ENCODE results near the gene NPAP1. TPM values are rescaled to one million over a fixed set of nuclear protein-coding genes. Genes with fewer than 3 reads are reported as not detected.

NPAP1 gene
- polyA plus RNA-seq, 1 experiment = not detected

DNA sequence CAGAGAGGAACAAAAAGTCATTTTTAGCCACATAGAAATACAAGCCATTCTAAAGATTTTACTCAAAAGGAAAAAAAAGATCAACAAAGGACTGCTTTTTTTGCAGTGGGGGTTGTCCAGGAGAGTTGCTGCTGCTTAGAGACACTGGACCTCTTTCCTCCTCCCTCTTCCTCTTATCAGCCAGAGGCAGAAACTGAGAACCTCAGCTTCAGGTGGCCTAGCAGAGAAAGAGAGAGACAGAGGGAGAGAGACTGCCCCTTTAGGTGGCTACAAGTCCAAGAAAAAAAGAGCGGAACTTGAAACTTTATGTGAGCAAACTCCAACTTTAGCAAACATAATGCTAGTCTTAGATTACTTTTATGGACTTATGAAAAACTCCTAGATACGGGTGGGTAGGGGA, 54.2 kb downstream of the NPAP1 start:
- DNase-seq (ENCODE audit: low read depth, low spot score) = no peak
- Histone ChIP-seq H3K4me3 (ENCODE audit: low read depth, low read length) (no peak overlapping the region), H3K27ac (ENCODE audit: low read depth, low read length) (no peak overlapping the region), H3K9me3 (ENCODE audit: control insufficient read depth, insufficient read depth, low read length) (peaks cover 25% of the 10 kb centered on the region; the same call in 1 of the 2 replicates), H3K27me3 (ENCODE audit: control insufficient read depth, insufficient read depth, low read length) (no peaks in the 10 kb centered on the region)
- ChIA-PET CTCF (no interaction called here), POLR2A (no interaction called here)
- TF ChIP-seq, protein P1, sequence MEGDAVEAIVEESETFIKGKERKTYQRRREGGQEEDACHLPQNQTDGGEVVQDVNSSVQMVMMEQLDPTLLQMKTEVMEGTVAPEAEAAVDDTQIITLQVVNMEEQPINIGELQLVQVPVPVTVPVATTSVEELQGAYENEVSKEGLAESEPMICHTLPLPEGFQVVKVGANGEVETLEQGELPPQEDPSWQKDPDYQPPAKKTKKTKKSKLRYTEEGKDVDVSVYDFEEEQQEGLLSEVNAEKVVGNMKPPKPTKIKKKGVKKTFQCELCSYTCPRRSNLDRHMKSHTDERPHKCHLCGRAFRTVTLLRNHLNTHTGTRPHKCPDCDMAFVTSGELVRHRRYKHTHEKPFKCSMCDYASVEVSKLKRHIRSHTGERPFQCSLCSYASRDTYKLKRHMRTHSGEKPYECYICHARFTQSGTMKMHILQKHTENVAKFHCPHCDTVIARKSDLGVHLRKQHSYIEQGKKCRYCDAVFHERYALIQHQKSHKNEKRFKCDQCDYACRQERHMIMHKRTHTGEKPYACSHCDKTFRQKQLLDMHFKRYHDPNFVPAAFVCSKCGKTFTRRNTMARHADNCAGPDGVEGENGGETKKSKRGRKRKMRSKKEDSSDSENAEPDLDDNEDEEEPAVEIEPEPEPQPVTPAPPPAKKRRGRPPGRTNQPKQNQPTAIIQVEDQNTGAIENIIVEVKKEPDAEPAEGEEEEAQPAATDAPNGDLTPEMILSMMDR (IDR thresholded peaks at IDR 0.05; ENCODE audit: low read depth, low read length) = no peak
